ENCODE data around the gene RNF10. TPM values are rescaled to one million over a fixed set of nuclear protein-coding genes. Genes with fewer than 3 reads are reported as not detected.

Gene RNF10
- polyA plus RNA-seq, 1 of the 3 experiments (the other 2 are of a cell fraction): 118 TPM

- no peak for TF ChIP-seq REST (IDR thresholded peaks at IDR 0.05; ENCODE audit: low read depth, low read length)
These were observed 49.4 kb downstream of the RNF10 start (continued) for GRCh38 chr12:120583478-120584030.

GRCh38 chr12:120584343-120585149 lies 50.4 kb downstream of the RNF10 start:
- POLR2A ChIA-PET: interaction anchor here (0.6 kb wide), 1 partner anchor 383 kb away, joined by 3 read pairs; no protein-coding TSS in a partner anchor
- TF ChIP-seq FOXJ3 (CRISPR knock-in tag; IDR thresholded peaks at IDR 0.05) (no peak), FOXM1 (IDR thresholded peaks at IDR 0.05; ENCODE audit: low read depth) (no peak), CTCF (IDR thresholded peaks at IDR 0.05) (peak; percentile 19), RAD21 (IDR thresholded peaks at IDR 0.05; ENCODE audit: low read length) (peak; percentile 18; the same call in 1 of the 2 replicates)
- H3K79me2 ChIP-seq (ENCODE audit: insufficient read depth): peaks cover 15% of the 10 kb centered on the region; the same call in 1 of the 2 replicates
- no peaks in the 10 kb centered on the region for H4K20me1 ChIP-seq (ENCODE audit: insufficient read depth)
- WGBS (ENCODE audit: low lambda C conversion rate): 37% methylated on average over 24 of the region's 65 CpGs
- H3K9ac ChIP-seq: no peak overlapping the region
- H3F3A ChIP-seq (replicated peaks; ENCODE audit: insufficient read depth): no peaks in the 10 kb centered on the region
- H3K27ac ChIP-seq (ENCODE audit: low read depth in 2 of 2, low read length in 1 of 2): no peak overlapping the region
- H3K27me3 ChIP-seq (ENCODE audit: insufficient read depth): no peaks in the 10 kb centered on the region
- H3K4me3 ChIP-seq (ENCODE audit: low read depth in 2 of 2, low read length in 1 of 2): peak overlapping the region; percentile 39 to 44; a peak in 3 of 4 replicates
- CTCF ChIA-PET: interaction anchor here (0.6 to 5.2 kb wide), 14 partner anchors 8 to 522 kb away, joined by 3 to 94 read pairs (median 6); partner anchors contain the start of genes CABP1 and UNC119B
- peaks cover 0 to 8% of the 10 kb centered on the region in 2 experiments; a peak in 2 of 4 replicates for H3K4me1 ChIP-seq (ENCODE audit: control insufficient read depth in 1 of 2, insufficient read depth in 2 of 2, low read depth in 1 of 2, low read length in 1 of 2)
- no peaks in the 10 kb centered on the region for H3K9me3 ChIP-seq
- DNase-seq: peak; percentile 77
- H3K9me2 ChIP-seq: no peaks in the 10 kb centered on the region
- peak overlapping the region; percentile 67 for H2AFZ ChIP-seq (ENCODE audit: low read depth)
- H3K4me2 ChIP-seq: peak overlapping the region; percentile 51
- peaks cover under 1% of the 10 kb centered on the region in 2 experiments for H3K36me3 ChIP-seq (replicated peaks in 1 of 2; ENCODE audit: control insufficient read depth in 1 of 2, insufficient read depth in 2 of 2, low read length in 1 of 2)

- H2AFZ ChIP-seq (ENCODE audit: low read depth): no peak overlapping the region
- no peak overlapping the region for H3K27ac ChIP-seq (ENCODE audit: low read depth in 2 of 2, low read length in 1 of 2)
- H3K4me1 ChIP-seq (ENCODE audit: control insufficient read depth in 1 of 2, insufficient read depth in 2 of 2, low read depth in 1 of 2, low read length in 1 of 2): peaks cover 0 to 5% of the 10 kb centered on the region in 2 experiments; a peak in 2 of 4 replicates
- H3F3A ChIP-seq (replicated peaks; ENCODE audit: insufficient read depth): no peaks in the 10 kb centered on the region
- H3K79me2 ChIP-seq (ENCODE audit: insufficient read depth): no peaks in the 10 kb centered on the region
- CTCF ChIA-PET: interaction anchor here (1.7 kb wide), 1 partner anchor 385 kb away, joined by 5 read pairs; no protein-coding TSS in a partner anchor
- POLR2A ChIA-PET: no interaction called here
- no peak overlapping the region for H3K4me3 ChIP-seq (ENCODE audit: low read depth in 2 of 2, low read length in 1 of 2)
- H4K20me1 ChIP-seq (ENCODE audit: insufficient read depth): no peaks in the 10 kb centered on the region
- no peaks in the 10 kb centered on the region for H3K27me3 ChIP-seq (ENCODE audit: insufficient read depth)
- 72% methylated on average over 7 of the region's 7 CpGs for WGBS (ENCODE audit: low lambda C conversion rate)
- no peaks in the 10 kb centered on the region for H3K36me3 ChIP-seq (replicated peaks in 1 of 2; ENCODE audit: control insufficient read depth in 1 of 2, insufficient read depth in 2 of 2, low read length in 1 of 2)
- no peak overlapping the region for H3K9ac ChIP-seq
- no peaks in the 10 kb centered on the region for H3K9me2 ChIP-seq
- H3K9me3 ChIP-seq: no peaks in the 10 kb centered on the region
- no peak overlapping the region for H3K4me2 ChIP-seq
- no peak for DNase-seq
- TF ChIP-seq EP300 (IDR thresholded peaks at IDR 0.05; ENCODE audit: borderline replicate concordance in 1 of 2, low read depth in 1 of 2, low read length in 1 of 2) (no peak), RXRA (IDR thresholded peaks at IDR 0.05; ENCODE audit: borderline replicate concordance, low read depth) (no peak), RFX5 (IDR thresholded peaks at IDR 0.05; ENCODE audit: low read length) (no peak), SMC3 (IDR thresholded peaks at IDR 0.05; ENCODE audit: low read depth, low read length) (no peak), PBX3 (IDR thresholded peaks at IDR 0.05) (no peak), MAX (IDR thresholded peaks at IDR 0.05; ENCODE audit: low read depth) (no peak), JUND (IDR thresholded peaks at IDR 0.05) (no peak), GABPA (IDR thresholded peaks at IDR 0.05; ENCODE audit: low read depth) (no peak), TCF12 (IDR thresholded peaks at IDR 0.05) (no peak), FOSL2 (IDR thresholded peaks at IDR 0.05; ENCODE audit: borderline replicate concordance, low read depth) (no peak), POLR2AphosphoS5 (IDR thresholded peaks at IDR 0.05; ENCODE audit: low read depth, low read length) (no peak)
These were observed 52.0 kb downstream of the RNF10 start for GRCh38 chr12:120586206-120586605.

Measured in SK-N-SH (cell line).